ENCODE results near the gene HNRNPU. TPM values are rescaled to one million over a fixed set of nuclear protein-coding genes. Genes with fewer than 3 reads are reported as not detected.

Gene HNRNPU
- total and polyA plus RNA-seq, 10 donors = 121 to 457 (median 280) TPM

DNA sequence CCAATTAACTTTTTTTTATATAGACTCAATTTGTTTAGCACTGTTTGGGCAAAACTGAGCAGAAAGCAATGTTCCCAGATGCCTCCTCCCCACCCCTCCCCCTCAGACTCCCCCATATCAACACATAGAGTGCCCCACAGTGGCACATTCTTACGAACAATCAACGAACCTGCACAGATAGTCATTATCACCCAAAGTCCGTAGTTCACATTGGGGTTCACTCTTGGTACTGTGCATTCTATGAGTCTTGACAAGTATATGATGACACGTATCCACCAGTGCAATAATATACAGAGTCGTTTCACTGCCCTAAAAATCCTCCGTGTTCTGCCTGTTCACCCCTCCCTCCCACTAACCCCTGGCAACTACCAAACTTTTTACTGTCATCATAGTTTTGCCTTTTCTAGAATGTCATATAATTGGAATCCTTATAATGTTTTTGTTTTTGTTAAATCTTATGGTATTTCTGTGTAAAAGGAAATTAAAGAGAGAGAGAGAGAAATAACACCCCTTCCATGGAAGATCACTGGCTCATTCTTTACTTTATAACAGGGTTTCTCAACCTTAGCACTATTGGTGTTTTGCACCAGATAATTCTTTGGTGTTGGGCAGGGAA is 37.2 kb upstream of the HNRNPU start:
- Histone ChIP-seq H3K36me3 (no peaks in the 10 kb centered on the region), H3K4me1 (no peaks in the 10 kb centered on the region), H3K4me3 (no peak overlapping the region), H3K27ac (no peak overlapping the region), H3K9me3 (no peaks in the 10 kb centered on the region), H3K27me3 (replicated peaks in 1 of 7) (no peaks in the 10 kb centered on the region)
- TF ChIP-seq POLR2A (IDR thresholded peaks at IDR 0.05) = no peak
- TF ChIP-seq, protein P1, sequence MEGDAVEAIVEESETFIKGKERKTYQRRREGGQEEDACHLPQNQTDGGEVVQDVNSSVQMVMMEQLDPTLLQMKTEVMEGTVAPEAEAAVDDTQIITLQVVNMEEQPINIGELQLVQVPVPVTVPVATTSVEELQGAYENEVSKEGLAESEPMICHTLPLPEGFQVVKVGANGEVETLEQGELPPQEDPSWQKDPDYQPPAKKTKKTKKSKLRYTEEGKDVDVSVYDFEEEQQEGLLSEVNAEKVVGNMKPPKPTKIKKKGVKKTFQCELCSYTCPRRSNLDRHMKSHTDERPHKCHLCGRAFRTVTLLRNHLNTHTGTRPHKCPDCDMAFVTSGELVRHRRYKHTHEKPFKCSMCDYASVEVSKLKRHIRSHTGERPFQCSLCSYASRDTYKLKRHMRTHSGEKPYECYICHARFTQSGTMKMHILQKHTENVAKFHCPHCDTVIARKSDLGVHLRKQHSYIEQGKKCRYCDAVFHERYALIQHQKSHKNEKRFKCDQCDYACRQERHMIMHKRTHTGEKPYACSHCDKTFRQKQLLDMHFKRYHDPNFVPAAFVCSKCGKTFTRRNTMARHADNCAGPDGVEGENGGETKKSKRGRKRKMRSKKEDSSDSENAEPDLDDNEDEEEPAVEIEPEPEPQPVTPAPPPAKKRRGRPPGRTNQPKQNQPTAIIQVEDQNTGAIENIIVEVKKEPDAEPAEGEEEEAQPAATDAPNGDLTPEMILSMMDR (IDR thresholded peaks at IDR 0.05 in 8 of 11, conservative IDR thresholded peaks at IDR 0.05 in 3 of 11) = no peak
- no peak for TF ChIP-seq POLR2AphosphoS5 (IDR thresholded peaks at IDR 0.05)
- WGBS, 5 donors = 80 to 86% (median 81%) methylated on average over 6 of the region's 6 CpGs
- DNase-seq = no peak
- intact Hi-C loops (cut with DNase I; ENCODE audit: low total_unique reads) = no loop called here

DNA sequence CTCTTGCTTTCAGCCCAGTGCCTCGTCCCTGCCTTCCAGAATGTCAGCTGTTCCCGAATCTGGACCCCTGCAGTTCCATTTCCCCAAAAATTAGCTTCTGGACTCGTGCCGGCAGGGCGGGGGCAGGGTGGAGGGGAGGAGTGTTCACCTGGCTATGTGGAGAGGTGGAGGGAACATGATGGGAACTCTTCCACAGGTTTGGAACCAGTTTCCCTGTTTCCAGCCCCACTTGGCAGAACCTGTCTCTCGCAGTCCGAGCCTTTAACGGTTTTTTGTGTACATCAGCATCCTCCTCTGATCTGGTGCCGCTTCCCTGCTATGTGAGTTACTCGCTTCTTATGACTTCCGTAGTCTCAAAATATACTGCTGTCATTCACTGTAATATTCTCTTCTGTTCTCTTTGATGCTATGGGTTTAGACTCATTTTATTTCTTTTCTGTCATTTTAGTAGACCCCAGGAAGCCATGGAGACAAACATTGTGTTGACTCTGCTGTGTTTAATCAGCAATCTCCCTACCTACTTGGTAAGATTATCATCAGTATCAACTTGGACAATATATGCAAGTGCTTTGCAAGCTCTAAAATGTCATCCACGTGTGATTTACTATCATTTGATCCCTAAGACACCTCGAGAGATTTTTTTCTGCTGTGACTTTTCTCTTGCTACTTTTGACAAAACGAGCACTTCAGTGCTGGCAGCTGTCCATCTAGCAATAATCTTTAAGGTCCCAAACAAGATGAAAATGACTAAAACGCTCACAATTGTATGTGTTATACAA is 33.3 kb upstream of the HNRNPU start:
- intact Hi-C loops (cut with DNase I; ENCODE audit: low total_unique reads) = no loop called here
- Histone ChIP-seq H3K36me3 (no peaks in the 10 kb centered on the region), H3K4me3 (no peak overlapping the region), H3K27ac (no peak overlapping the region), H3K27me3 (replicated peaks in 1 of 7) (no peaks in the 10 kb centered on the region), H3K4me1 (no peaks in the 10 kb centered on the region), H3K9me3 (no peaks in the 10 kb centered on the region)
- TF ChIP-seq POLR2A (IDR thresholded peaks at IDR 0.05) (no peak), POLR2AphosphoS5 (IDR thresholded peaks at IDR 0.05) (no peak)
- TF ChIP-seq, protein P1 (IDR thresholded peaks at IDR 0.05 in 8 of 11, conservative IDR thresholded peaks at IDR 0.05 in 3 of 11) = no peak
- DNase-seq = no peak
- 79 to 89% (median 84%) methylated on average over 15 of the region's 15 CpGs for WGBS, 5 donors

DNA sequence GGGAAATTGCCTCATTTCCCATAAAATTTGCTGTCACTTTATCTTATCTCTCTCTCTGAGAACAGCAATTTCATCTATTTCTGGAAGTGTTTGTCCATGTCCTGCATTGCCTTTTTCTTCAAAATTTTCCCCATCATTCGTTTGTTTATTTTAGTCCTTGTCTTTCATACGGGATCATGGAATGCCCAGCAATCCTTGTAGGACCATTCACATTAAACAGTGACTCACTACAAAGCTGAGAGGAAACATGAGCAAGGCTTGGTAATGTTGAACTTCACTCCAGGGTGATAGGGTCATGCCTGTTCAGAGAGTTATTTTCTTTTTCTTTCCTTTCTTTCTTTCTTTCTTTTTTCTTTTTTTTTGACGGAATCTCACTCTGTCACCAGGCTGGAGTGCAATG is 32.2 kb upstream of the HNRNPU start:
- H3K4me3 ChIP-seq = no peak overlapping the region
- TF ChIP-seq, protein P1 (IDR thresholded peaks at IDR 0.05 in 8 of 11, conservative IDR thresholded peaks at IDR 0.05 in 3 of 11) = no peak
- no peak for TF ChIP-seq POLR2A (IDR thresholded peaks at IDR 0.05)
- TF ChIP-seq POLR2AphosphoS5 (IDR thresholded peaks at IDR 0.05) = no peak
- no peaks in the 10 kb centered on the region for H3K4me1 ChIP-seq
- intact Hi-C loops (cut with DNase I; ENCODE audit: low total_unique reads) = no loop called here
- DNase-seq = no peak
- no peaks in the 10 kb centered on the region for H3K36me3 ChIP-seq
- no peaks in the 10 kb centered on the region for H3K27me3 ChIP-seq (replicated peaks in 1 of 7)
- H3K9me3 ChIP-seq = no peaks in the 10 kb centered on the region
- no peak overlapping the region for H3K27ac ChIP-seq
- WGBS, 5 donors = 83 to 89% (median 86%) methylated on average over 3 of the region's 3 CpGs

GRCh38 chr1:244893836-244894235 is 29.5 kb upstream of the HNRNPU start:
- no peaks in the 10 kb centered on the region for H3K27me3 ChIP-seq (replicated peaks in 1 of 7)
- H3K9me3 ChIP-seq = no peaks in the 10 kb centered on the region
- no peaks in the 10 kb centered on the region for H3K4me1 ChIP-seq
- 90 to 94% (median 93%) methylated on average over 7 of the region's 7 CpGs for WGBS, 5 donors
- intact Hi-C loops (cut with DNase I; ENCODE audit: low total_unique reads) = no loop called here
- DNase-seq = no peak
- H3K36me3 ChIP-seq = no peaks in the 10 kb centered on the region
- H3K27ac ChIP-seq = no peak overlapping the region
- H3K4me3 ChIP-seq = no peak overlapping the region
- TF ChIP-seq POLR2AphosphoS5 (IDR thresholded peaks at IDR 0.05) (no peak), POLR2A (IDR thresholded peaks at IDR 0.05) (no peak)
- TF ChIP-seq, protein P1 (IDR thresholded peaks at IDR 0.05 in 8 of 11, conservative IDR thresholded peaks at IDR 0.05 in 3 of 11) = no peak

All from spleen (tissue), 11 donors.